Measurements from ENCODE around the gene TFAP2E.

TFAP2E gene

DNA sequence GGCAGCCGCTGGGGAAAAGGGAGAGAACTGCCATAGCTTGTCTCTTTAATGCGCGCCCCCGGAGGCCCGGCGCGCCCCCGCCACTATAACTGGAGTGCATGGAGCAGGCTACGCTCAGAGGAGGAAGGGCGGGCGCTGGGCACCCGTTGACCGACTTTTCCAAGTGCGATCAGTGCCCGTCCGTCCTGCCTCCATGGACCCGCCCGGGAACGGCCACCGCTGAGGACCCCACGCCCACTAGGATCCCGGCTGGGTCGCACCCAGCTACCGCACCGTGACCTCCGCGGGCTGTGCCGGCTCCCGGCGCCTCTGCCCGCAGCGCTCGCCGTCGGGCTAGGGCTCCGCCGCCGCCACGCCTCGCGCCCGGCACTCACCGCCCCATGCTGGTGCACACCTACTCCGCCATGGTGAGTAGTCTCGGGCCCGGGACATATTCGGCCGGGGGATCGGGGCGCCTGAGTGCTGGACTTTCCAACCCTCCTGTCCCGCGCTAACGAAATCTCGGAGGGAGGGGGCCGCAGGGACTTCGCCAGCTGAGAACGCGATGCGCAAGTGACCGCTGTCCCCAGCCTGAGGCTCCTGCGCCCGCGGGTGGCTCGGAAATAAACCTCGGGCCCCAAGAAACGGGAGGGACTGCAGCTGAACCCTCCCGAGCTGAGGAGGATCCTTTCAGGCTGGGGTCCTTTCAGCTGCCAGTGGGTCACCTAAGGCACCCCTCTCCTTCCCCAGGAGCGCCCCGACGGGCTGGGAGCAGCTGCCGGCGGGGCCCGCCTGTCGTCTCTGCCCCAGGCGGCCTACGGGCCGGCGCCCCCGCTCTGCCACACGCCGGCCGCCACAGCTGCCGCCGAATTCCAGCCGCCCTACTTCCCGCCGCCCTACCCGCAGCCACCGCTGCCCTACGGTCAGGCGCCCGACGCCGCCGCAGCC lies at the start of gene TFAP2E:
Gene TFAP2E, plus strand, starts transcription at position 117 of the 927 bp plus-strand sequence. Its CDS starts 264 bp downstream, at position 381.
- no peak for DNase-seq

DNA sequence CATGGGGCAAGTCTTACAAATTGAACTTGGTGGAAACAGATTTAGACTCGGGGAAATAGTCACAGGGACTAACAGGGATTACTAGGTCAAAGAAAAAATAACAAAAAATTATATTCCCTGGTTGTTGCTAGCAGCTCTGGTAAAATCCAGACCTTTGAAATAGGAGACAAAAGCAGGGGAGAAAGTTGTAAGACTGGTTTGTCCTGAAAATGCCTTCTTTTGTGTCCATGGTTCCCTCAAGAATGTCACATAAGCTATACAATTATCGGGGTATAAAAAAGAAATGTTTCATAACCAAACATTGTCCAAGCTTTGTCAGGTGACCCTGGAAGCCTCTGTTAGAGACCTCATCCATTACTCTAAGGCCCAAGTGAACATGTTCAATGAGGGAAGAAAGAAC lies 49.0 kb upstream of the TFAP2E start:
- no peak for DNase-seq

DNA sequence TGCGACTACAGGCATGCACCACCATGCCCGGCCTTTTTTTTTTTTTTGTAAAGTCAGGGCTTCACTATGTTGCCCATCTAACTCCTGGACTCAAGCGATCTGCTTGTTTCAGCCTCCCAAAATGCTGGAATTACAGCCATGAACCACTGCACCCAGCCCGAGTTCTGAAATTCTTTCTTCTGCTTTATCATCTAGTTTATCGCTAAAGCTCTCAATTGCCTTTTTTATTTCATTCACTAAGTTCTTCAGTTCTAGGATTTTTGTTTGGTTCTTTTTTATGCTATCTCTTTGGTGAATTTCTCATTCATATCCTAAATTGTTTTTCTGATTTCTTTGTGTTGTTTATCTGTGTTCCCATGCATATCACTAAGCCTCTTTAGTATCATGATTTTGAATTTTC lies 42.9 kb upstream of the TFAP2E start:
- DNase-seq, result no peak

DNA sequence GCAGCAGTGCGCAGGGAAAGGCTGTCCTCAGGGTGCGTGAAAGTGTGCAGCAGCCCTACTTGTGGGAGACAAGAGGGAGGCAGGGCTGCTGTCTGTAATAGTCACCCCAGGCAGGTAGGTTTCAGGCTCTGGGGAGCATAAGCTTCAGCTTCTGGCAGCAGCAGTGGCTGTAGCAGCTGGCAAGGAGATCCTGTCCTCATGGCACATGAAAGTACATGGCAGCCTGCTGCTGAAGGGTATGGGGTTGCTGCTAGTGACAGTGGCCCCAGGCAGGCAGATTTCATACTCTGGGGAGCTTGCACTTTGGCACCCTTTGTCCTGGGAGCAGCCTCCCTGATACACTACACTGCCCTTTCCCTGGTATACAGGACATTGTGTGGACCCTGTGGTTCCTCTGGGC lies 42.2 kb upstream of the TFAP2E start:
- no peak for DNase-seq

DNA sequence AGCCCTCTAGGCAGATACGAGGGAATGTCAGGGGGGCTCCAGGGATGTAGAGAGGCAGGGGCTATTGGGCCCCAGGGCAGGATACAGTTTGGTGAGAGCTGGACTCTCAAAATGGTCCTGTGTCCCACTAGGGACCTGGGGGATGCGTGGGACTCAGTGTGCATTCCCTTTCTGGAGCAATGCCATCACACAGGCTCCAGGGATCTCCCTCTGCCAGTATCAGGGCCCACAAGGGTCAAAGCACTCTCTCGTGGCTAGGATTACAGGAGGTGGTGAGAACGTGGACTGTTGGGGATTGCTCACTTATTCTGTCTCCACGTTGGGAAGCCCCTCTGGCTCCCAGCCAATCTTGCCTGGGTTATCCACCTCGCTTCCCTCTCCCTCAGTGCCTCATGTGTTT lies 41.7 kb upstream of the TFAP2E start:
- no peak for DNase-seq

DNA sequence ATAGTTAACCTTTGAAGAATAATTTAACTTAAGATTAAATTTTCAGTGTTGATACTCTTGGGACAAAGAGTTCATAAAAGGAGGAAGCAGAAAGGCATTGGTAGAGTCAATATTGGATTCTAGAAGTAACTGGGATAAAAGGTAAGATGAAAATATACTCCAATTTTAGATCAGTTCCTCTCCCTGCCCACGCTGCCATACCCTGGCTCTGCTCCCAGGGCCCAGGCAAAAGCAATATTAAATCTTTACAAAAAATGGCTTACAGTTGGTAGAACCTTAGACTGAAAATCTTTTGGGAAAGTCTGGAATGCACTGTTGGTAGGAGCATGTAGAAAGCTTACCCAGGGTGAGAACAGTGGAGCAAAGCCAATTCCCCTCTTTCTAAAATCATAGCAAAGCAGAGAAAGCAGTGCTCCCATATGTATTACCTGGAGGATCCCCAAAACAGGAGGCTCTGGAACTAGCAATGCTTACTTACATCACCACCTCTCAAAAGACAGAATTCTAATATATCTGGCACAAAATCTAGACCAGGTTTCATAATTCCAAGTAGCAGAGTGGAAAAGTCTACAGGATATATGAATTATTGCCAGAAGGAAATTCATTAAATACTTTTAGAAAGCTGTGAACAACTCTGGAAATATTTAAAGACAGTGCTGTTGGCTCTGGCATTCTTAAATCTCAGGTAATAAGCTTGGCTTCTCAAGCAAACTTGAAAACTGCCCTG lies 40.5 kb upstream of the TFAP2E start:
- no peak for DNase-seq

DNA sequence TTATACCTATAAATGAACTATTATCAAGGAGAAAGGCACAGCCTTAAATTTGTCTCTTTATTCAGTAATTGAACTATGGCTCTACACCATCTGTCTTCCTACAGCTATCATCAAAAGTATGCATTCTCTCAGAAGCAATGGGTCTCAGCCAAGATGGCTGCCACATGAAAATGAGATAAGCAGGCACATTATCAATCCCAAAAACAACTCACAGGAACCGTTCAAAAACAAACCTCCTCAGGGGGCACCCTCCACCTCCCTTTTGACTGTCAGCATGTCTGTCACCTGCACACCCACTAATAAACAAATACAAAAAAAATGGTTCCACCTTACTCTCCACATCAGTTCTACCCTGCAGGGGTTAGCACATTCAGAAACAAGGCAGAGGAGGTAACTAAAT lies 39.5 kb upstream of the TFAP2E start:
- DNase-seq, result no peak

DNA sequence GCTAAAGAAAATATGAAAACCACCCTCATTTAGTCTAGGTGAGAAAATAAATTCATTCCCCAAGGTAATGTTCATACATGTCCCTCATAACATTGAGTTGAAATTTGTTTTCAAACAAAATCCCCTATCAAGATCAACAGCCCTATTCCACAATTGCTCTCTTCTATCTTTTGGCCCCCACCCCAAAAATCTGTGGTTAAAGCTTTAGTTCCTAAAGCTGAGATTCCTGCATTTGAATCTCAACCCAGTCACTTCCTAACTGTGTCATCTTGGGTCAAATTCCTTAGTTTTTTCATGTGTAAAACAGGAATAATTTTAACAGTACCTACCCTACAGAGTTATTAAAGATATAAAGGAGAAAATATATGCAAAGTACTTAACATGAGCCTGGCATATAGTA lies 37.9 kb upstream of the TFAP2E start:
- DNase-seq, result no peak

DNA sequence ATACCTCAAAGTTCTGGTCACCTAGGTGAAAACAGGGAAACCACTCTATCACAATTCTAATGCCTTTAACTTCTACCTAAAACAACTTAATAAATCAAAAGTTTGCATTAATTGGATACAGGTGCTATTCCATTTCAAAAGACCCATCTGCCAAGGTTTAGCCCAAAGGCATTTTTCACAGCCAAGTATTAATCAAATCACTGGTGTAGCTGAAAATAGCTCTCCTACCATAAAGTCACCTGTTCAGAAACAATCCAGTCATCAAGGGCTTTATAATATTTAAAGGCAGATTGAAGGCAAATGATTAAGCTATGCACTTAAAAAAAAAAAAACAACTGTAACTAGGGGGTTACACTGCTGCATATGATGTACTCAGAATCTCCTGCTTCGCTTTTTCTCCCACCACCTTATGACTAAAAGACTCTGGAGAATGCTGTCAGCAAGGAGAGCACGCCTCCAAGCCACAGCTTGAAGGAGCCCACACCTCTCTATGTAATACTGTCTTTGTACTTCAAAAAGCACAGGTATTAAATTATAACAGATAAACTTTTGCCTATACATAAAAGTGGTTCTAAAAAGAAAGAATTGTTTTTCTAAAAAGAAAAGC lies 36.5 kb upstream of the TFAP2E start:
- DNase-seq, result no peak

DNA sequence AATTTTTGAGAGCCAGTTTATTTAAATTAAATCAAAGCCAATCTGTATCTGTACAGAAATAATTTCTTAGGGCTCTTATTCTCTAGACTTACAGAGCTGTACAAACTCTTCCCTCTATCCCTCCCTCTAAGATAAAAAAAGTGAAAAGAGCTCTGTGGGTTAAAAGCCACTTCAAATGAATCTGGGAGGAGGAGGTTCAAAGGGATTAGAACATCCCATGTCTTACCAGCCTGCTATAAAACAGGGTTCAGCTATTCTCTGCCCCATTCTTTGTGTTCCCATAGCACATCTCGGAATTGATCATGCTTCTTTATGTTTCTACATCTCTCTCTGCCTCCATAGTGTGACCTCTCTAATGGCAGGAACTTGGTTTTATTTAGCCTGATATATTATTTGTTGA lies 35.3 kb upstream of the TFAP2E start:
- no peak for DNase-seq

DNA sequence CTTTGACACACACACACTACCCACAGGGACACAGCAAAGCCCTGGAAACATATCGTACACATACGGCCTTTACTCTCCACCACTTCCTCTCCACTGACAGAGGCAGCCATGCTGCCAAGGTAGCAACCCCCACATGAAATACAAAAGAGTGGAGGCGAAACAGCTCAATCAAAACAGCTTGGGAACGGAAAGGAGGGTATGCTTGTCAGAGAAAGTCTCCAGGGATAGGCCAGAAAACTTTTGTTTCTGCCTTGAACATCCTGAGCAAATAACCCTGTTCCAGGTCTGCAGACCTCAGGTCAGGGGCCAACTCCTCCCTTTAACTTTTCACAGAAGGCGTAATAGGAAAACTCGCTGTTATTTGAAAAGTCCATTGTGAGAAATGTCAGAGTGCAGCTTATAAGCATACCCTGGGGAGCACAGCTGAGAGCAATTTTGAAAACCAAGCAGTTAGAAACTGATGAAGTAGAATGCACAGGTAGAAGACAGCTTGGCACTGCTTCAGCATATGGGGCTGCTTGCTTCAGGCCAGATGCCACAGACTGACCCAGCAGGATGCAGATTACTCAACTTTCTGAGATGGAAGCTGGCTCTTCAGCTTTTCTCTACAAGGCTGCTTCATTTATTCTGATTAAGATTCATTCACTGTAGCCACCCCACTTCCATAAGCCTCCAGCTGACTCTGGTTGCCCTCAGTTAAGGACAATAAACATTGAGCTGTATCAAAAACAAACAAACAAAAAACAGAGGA lies 33.9 kb upstream of the TFAP2E start:
- peak; percentile 53 for DNase-seq

DNA sequence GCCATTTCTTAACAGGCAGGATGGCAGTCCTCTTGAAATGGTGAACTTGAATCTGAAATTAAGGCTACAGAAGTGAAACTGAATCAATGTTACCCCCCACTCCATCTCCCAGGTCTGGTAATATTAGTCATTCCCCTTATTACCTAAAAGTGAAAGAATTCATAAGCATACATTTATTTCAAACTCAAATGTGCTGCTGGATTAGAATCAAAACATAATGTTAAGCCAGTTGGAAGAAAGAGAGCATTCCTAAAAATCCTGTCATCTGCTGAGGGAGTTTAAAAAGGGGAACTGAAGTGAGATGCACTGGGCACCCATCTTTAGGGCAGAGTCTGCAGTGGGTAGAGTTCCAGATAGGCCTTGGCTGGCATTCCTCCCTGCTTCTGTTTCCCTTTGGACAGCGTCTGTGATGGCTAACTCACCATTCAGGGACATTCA lies 33.3 kb upstream of the TFAP2E start:
- DNase-seq, result no peak

DNA sequence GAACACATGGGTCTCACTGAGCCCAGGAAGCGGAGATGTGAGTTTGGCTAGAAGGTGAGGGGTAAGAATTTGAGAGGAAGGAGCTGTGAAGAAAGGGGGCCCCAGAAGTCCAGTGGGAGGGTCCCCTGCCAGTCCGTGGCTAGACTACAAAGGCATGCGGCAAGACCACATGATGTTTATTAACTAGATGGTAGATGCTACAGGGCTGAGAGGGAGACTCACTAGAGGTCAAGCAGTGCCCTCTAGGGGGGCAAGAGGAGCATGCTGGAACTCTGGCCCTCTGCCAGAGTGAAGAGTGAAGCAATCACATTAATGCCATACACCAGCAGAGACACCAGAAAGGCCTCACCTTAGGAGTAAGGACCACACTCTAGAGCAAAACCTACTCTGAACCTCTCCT lies 28.1 kb upstream of the TFAP2E start:
- DNase-seq, result peak; percentile 70

DNA sequence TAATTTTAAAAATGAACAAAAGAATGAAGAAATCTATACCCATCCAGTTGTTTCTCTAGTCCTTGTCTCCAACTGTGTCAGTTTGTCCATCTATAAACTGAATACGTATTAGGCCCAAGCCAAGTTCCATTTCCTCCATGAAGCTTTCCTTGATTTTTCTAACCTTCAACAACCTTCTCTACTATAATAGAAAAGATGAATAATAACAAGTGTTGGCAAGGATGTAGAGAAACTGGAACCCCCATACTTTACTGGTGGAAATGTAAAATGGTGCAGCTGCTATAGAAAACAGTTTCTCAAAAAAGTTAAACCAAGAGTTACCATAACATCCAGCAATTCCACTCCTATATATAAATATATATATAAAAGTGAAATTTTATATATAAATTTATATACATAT lies 26.5 kb upstream of the TFAP2E start:
- no peak for DNase-seq

DNA sequence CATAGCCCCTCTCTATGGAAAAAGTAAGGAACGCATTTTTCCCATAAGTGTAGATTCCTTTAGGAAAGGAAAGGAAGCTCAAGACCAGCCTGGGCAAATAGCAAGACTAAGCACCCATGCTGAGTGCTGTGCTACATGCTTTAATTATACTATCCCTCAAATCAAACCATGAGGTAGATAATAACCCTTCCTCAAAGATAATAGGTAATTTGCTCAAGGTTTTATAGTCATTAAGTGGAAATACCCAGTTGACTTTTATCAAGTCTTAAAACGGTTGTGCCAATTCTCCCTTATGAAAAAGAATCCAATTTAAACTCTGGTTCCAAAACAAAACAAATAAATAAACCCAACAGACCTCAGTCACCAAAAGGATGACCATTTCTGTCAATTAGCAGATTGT lies 19.3 kb upstream of the TFAP2E start:
- DNase-seq, result no peak

DNA sequence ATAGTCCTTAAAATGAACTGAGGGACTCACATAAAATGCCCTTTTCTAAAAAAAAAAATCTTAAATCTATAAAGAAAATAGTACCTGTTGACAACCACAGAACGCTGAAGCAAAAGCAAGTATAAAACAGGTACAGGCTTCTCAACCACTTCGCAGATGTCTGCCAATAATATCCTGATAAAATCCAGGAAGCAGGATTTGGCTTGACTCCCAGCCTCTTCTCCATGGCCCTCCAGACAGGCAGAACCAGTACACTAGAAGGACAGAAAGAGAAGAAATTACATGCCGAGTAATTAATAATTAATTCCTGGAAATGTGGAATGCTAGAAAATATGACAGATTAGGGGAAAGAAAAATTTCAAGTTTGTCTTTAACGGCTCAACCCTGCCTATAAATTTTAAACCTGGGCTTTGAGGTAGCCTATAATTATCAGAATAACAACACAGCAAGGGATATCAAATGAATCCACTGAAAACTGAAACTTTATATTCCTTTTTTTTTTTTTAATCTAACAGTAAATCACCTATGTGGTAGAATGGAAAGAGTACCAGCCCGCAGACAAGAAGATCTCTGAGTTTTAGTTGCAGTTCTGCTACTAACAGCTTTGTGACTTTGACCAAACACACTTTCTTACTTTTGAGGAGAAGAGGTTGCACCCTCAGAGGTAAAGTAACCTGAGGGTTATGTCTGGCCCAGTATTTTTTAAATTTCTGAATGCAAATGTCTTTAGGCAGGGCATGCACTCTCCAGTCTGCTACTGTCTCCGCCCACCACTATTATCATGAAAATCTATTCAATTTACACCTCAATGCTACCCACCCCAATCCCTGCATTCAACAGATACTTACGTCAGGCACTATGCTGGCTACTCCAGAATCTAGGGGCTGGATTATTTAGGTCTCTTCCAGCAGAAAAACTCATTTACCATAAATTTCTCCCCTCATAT lies 18.6 kb upstream of the TFAP2E start:
- no peak for DNase-seq

DNA sequence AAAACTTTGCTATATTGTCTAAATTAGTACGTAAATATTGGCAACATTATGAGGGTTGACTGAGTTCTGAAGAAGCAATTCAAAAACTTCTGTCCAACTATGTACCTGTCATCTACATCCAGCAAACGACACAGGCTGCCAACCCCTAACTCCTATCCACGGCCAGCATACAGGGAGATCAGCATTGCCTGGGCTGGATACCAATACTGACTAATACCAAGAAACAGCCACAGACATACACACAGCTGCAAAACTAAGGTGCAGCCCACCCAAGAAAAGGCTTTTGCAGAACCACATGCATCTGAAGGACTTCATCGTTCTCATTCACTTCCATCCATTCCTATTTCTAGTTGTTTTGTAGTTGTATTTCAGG lies 17.9 kb upstream of the TFAP2E start:
- DNase-seq, result no peak

DNA sequence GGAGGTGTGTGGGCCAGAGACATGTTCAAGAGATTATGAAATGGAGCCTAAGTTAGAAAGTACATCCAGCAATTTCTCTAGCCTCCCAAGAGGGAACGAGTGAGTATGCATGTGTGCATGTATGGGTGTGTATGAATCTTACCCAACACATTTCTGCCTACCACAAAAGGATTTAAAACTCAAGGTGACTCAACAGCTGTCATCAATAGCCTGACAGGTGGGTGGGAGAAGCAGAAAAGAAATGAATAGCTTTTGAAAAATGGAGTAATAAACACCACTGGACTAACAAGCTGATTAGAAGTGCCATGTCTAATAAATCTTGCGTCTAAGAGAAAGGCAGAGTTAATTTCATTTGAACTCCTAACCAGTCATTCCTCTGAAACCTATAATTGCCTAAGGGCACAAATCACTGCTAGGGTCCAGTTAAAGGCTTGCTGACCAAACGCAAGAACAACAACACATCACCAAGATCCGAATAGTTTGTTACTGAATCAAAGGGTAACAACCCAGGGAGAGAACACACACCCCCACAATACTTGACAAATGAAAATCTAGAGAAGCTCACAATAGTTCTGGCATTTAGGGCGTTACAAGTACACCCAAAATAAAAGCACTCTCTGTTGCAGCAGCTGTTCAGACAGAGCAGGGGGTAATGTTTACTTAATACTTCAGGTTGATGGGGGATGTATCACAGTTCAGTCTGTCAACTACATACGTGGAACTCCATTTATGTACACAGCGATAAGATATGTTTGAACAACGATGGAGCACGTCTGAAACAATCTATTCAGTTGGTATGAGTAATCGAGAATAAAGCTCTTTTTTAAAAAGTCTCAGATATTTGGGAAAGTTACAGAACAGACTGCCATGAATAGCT lies 17.3 kb upstream of the TFAP2E start:
- DNase-seq, result no peak

DNA sequence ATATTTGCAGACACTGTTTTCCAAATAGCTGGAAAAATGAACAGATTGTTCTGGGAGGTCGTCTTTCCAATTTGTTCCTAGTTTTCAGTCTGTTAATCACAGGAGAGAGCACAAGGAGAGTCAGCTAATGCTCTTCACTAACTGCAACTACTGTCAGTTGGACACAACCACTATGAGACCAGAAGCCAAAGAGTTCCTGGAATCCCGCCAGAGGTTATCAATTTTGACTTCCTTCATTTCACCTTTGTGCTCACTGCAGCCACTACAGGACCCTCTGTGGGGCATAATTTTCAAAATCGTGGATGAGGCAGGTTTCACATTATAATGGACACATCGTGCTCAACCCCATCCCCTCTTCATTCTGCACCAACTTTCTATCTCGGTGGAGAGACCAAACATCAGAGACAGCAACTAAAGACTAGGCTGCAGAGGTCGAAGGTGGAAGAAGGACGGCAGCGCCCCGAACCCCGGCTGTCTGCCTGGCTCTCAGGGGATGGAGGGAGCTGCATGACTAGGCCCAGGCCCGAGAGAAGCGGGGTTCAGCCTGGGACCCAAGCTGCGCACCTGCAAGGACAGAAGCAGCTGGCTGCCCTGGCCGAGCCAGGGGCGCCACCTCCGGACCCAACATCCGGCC lies 16.5 kb upstream of the TFAP2E start:
- no peak for DNase-seq

DNA sequence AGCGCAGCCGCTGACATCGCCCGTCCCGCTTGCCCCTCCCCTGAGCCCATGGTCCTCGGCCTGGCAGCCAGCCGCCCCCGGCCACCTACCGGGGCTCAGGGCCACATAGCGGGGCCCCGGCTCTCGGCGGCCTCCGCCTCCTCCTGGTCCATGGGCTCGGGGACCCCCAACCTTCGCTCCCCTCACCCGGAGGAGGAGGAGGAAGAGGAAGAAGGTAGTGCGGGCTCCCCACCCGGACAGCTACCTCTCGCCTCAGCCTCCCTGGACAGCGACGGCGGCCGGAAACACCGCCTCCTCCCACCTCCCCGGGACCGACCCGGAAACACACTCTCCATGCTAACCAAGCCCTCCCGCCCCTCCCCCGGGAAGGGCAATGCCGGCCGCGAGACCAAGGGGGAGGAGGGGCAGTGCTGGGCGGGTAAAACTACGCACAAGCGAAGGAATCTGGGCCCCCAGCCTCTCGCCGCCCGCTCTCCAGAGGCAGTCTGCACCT lies 15.9 kb upstream of the TFAP2E start, which contains the start of gene KIAA0319L:
Gene KIAA0319L, minus strand, starts transcription at position 286 of the 493 bp plus-strand sequence. CDS start 2,912 bp downstream, outside the sequence.
- DNase-seq, result no peak

Measured in CD4-positive, alpha-beta T cell treated with Interleukin-12 subunit alpha and Interleukin-12 subunit beta, for 1 hour (primary cell).